K562 (cell line): ENCODE measurements around the gene PCAT6. TPM values are rescaled to one million over a fixed set of nuclear protein-coding genes. Genes with fewer than 3 reads are reported as not detected.

Experiments
- CEBPZ ChIP-seq: fragments of 150-350 bp; IDR thresholded peaks from 2 replicates; pipeline ENCODE4 v1.6.1; 2014; ENCODE audit warnings: low read depth, mild to moderate bottlenecking, low read length, borderline replicate concordance
- GATAD2B ChIP-seq: fragments of 450-650 bp; IDR thresholded peaks from 2 replicates; pipeline ENCODE4 v1.6.1; 2017; ENCODE audit warnings: mild to moderate bottlenecking, borderline replicate concordance
- HMG20A ChIP-seq: fragments of 450-650 bp; formaldehyde crosslinking; conservative IDR thresholded peaks from 2 replicates; pipeline ENCODE4 v1.4.0; 2020; ENCODE audit warnings: mild to moderate bottlenecking, mixed read lengths
- NELFE ChIP-seq: IDR thresholded peaks from 2 replicates; pipeline ENCODE4 v1.6.1; 2011; ENCODE audit warnings: mild to moderate bottlenecking; ENCODE audit not compliant: insufficient read depth, insufficient read length
- RFX7 ChIP-seq: fragments of 250-450 bp; sonication (Bioruptor Pico); IDR thresholded peaks from 2 replicates; pipeline ENCODE4 v1.5.1; 2021; ENCODE audit warnings: mild to moderate bottlenecking
- ZNF143 ChIP-seq: sonication (generic); formaldehyde crosslinking; IDR thresholded peaks from 2 replicates; pipeline ENCODE4 v1.9.0; 2022; ENCODE audit warnings: mild to moderate bottlenecking, missing genetic modification reagents
- polyA plus RNA-seq, 8 experiments: library from polyadenylated mRNA; depleted of rRNA in 4 of 8; stranded (reverse) in 5 of 8; unstranded in 3 of 8; fragments of >200 nt; fragmentation: Nextera tagmentation in 2 of 8; fragmentation: Illumina TruSeq in 1 of 8; extraction: Ambion mirVana in 2 of 8; extraction: Trizol in 1 of 8; gene quantifications; 2 replicates each; pipeline versions ENCODE4 v1.2.1 to v1.2.3, GENCODE V29; 2011 to 2014; ENCODE audit warnings: inconsistent platforms in 1 of 8, missing spikeins in 1 of 8
- total RNA-seq, 7 experiments: library from RNA; depleted of rRNA in 6 of 7; stranded (reverse); fragments of >200 nt in 6 of 7; fragmentation: Illumina TruSeq in 2 of 7; extraction: Trizol in 2 of 7; gene quantifications; 2 replicates each; pipeline versions ENCODE4 v1.2.1 to v1.2.3, GENCODE V29; 2011 to 2021; ENCODE audit warnings: low replicate concordance in 1 of 7
- TF ChIP-seq, protein P1 (sequence below): IDR thresholded peaks from 3 replicates; pipeline ENCODE4 v1.6.1; 2011; ENCODE audit warnings: borderline replicate concordance, mild to moderate bottlenecking, moderate library complexity; ENCODE audit not compliant: insufficient read length; ENCODE audit errors: extremely low read depth
- TF ChIP-seq, protein P2 (sequence below): fragments of 250-450 bp; sonication (Bioruptor Pico); IDR thresholded peaks from 2 replicates; pipeline ENCODE4 v1.5.0; 2021; ENCODE audit warnings: mild to moderate bottlenecking, moderate library complexity
- TF ChIP-seq, protein P3 (sequence below): fragments of 450-650 bp; IDR thresholded peaks from 2 replicates; pipeline ENCODE4 v1.6.1; 2018; ENCODE audit not compliant: partially characterized antibody
- TF ChIP-seq, protein P4 (sequence below): fragments of 250-450 bp; sonication (Bioruptor Pico); IDR thresholded peaks from 2 replicates; pipeline ENCODE4 v1.4.0; 2020; ENCODE audit warnings: borderline replicate concordance

PCAT6 gene
- total and polyA plus RNA-seq, 9 of the 15 experiments (the other 6 are each of a cell fraction or from before 2014, with no cell fraction given) = 0.25 to 2.4 (median 0.54) TPM; not detected in 1

DNA sequence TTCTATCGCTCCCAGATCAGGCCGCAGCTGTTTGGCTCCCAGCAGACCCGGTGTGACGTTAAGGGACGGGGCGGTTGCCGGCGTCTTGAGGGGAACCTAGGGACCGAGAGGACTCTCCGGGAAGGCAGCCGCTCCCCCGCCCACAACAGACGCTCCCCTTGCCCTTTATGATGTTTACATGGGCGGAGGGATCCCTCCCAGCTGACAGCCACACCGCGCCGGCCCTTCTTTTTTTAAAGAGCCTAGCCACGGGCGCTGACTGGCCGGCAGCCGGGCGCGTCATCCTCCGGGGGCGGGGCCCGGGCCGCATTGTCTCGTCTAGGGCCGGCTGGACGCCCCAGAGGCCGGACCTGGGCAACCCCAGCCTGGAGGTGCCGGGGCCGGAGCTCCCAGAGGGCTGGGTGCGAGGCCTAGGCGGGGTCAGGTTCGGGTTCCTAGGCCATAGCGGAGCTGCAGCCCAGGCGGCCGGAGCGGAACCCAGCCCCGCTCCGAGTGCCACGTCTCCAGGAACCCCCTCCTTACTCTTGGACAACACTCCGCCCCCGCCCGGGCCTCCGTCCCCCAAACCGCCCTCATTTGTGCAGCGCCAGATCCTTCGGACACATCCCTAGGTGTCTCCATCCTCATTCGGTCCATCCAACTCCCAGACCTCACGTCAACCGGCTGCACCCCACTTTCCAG is at the start of gene PCAT6 (continued):
- TF ChIP-seq, protein P1, sequence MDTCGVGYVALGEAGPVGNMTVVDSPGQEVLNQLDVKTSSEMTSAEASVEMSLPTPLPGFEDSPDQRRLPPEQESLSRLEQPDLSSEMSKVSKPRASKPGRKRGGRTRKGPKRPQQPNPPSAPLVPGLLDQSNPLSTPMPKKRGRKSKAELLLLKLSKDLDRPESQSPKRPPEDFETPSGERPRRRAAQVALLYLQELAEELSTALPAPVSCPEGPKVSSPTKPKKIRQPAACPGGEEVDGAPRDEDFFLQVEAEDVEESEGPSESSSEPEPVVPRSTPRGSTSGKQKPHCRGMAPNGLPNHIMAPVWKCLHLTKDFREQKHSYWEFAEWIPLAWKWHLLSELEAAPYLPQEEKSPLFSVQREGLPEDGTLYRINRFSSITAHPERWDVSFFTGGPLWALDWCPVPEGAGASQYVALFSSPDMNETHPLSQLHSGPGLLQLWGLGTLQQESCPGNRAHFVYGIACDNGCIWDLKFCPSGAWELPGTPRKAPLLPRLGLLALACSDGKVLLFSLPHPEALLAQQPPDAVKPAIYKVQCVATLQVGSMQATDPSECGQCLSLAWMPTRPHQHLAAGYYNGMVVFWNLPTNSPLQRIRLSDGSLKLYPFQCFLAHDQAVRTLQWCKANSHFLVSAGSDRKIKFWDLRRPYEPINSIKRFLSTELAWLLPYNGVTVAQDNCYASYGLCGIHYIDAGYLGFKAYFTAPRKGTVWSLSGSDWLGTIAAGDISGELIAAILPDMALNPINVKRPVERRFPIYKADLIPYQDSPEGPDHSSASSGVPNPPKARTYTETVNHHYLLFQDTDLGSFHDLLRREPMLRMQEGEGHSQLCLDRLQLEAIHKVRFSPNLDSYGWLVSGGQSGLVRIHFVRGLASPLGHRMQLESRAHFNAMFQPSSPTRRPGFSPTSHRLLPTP = no peak
- TF ChIP-seq, protein P2, sequence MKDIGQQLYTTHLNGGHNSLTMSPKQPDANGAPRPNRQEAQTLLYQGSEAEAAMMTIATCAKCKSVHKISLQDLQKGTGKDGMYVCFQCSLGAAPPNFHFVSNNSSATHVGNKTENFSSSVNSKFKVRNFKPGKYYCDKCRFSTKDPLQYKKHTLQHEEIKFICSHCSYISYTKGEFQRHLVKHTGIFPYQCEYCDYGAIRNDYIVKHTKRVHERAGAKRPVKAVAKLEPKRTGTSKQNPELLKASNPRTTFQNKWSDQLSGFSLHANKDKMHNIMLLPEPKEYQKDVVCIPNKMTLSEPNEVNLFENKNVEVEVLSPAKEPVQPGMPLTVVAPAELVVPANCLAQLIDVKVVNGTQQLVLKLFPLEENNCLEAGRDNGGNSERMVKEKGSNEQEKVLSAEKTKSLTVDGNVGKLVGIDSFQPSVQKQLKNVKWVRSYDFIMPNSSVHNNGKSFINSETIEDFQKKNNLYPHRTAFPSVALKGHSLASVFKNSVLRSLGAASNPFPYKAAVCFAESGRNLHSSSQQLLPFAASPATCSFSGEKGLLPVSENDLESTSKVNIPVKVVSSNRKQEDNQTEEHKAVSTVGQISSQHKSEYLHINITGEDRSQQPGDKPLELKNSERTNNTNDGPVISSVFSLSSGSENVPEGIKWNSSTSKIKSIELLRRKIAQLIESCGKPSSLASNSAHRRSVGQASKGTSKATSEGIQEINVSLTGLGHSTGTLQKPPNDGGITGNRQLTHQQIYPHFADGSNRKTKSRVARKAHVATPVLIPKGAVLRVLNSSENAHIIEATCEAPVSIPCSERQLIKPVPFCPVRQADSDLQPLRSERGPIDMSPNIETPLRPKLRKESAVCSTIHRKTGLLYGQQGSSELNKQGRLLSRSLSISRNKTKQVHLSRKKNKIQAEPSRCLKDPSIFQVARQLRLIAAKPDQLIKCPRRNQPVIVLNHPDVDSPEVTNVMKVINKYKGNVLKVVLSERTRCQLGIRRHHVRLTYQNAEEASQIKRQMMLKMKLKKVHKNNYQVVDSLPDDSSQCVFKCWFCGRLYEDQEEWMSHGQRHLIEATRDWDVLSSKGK (CRISPR knock-in tag) = no peak
- TF ChIP-seq NELFE = no peak
- no peak for TF ChIP-seq CEBPZ
- TF ChIP-seq HMG20A (CRISPR knock-in tag) = no peak
- TF ChIP-seq, protein P3, sequence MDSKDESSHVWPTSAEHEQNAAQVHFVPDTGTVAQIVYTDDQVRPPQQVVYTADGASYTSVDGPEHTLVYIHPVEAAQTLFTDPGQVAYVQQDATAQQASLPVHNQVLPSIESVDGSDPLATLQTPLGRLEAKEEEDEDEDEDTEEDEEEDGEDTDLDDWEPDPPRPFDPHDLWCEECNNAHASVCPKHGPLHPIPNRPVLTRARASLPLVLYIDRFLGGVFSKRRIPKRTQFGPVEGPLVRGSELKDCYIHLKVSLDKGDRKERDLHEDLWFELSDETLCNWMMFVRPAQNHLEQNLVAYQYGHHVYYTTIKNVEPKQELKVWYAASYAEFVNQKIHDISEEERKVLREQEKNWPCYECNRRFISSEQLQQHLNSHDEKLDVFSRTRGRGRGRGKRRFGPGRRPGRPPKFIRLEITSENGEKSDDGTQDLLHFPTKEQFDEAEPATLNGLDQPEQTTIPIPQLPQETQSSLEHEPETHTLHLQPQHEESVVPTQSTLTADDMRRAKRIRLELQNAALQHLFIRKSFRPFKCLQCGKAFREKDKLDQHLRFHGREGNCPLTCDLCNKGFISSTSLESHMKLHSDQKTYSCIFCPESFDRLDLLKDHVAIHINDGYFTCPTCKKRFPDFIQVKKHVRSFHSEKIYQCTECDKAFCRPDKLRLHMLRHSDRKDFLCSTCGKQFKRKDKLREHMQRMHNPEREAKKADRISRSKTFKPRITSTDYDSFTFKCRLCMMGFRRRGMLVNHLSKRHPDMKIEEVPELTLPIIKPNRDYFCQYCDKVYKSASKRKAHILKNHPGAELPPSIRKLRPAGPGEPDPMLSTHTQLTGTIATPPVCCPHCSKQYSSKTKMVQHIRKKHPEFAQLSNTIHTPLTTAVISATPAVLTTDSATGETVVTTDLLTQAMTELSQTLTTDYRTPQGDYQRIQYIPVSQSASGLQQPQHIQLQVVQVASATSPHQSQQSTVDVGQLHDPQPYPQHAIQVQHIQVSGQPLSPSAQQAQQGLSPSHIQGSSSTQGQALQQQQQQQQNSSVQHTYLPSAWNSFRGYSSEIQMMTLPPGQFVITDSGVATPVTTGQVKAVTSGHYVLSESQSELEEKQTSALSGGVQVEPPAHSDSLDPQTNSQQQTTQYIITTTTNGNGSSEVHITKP = peak; percentile 21
- TF ChIP-seq, protein P4, sequence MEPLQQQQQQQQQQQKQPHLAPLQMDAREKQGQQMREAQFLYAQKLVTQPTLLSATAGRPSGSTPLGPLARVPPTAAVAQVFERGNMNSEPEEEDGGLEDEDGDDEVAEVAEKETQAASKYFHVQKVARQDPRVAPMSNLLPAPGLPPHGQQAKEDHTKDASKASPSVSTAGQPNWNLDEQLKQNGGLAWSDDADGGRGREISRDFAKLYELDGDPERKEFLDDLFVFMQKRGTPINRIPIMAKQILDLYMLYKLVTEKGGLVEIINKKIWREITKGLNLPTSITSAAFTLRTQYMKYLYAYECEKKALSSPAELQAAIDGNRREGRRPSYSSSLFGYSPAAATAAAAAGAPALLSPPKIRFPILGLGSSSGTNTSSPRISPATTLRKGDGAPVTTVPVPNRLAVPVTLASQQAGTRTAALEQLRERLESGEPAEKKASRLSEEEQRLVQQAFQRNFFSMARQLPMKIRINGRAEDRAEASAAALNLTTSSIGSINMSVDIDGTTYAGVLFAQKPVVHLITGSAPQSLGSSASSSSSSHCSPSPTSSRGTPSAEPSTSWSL (CRISPR knock-in tag) = no peak
- no peak for TF ChIP-seq ZNF143 (CRISPR knock-in tag)
- TF ChIP-seq RFX7 (CRISPR knock-in tag) = no peak
- TF ChIP-seq GATAD2B = peak; percentile 68; the same call in 1 of the 2 replicates
